ENCODE data around the gene CCP110. TPM values are rescaled to one million over a fixed set of nuclear protein-coding genes. Genes with fewer than 3 reads are reported as not detected.
A peak's percentile ranks its signal among the peaks of the same experiment; 100 is the strongest.

The CCP110 gene
- total RNA-seq, 1 donor from 2014 or later = 6.6 TPM

- Histone ChIP-seq H3K27me3 (ENCODE audit: control insufficient read depth, insufficient read depth, low read length) (no peaks in the 10 kb centered on the region), H3K4me3 (ENCODE audit: low read depth, low read length) (peak overlapping the region; percentile 99), H3K36me3 (ENCODE audit: control insufficient read depth, insufficient read depth, low read length) (no peaks in the 10 kb centered on the region)
- TF ChIP-seq CTCF (IDR thresholded peaks at IDR 0.05; ENCODE audit: insufficient read depth, low read length, poor library complexity, severe bottlenecking) = no peak
- no peak for DNase-seq (ENCODE audit: low read depth)
Measured at GRCh38 chr16:19524616-19525384, 1.1 kb downstream of the CCP110 start.

- TF ChIP-seq CTCF (IDR thresholded peaks at IDR 0.05; ENCODE audit: insufficient read depth, low read length, poor library complexity, severe bottlenecking) = no peak
Measured at GRCh38 chr16:19525385-19525723, 1.6 kb downstream of the CCP110 start.

GRCh38 chr16:19527161-19527560 lies 3.4 kb downstream of the CCP110 start:
- Histone ChIP-seq H3K27me3 (ENCODE audit: control insufficient read depth, insufficient read depth, low read length) (no peaks in the 10 kb centered on the region), H3K36me3 (ENCODE audit: control insufficient read depth, insufficient read depth, low read length) (no peaks in the 10 kb centered on the region), H3K4me3 (ENCODE audit: low read depth, low read length) (no peak overlapping the region)
- DNase-seq (ENCODE audit: low read depth) = no peak
- TF ChIP-seq CTCF (IDR thresholded peaks at IDR 0.05; ENCODE audit: insufficient read depth, low read length, poor library complexity, severe bottlenecking) = no peak

More at GRCh38 chr16:19525385-19525723, 1.6 kb downstream of the CCP110 start:
- DNase-seq (ENCODE audit: low read depth) = no peak
- H3K27me3 ChIP-seq (ENCODE audit: control insufficient read depth, insufficient read depth, low read length) = no peaks in the 10 kb centered on the region
- H3K4me3 ChIP-seq (ENCODE audit: low read depth, low read length) = peak overlapping the region; percentile 99
- no peaks in the 10 kb centered on the region for H3K36me3 ChIP-seq (ENCODE audit: control insufficient read depth, insufficient read depth, low read length)

GRCh38 chr16:19528666-19529065 lies 4.9 kb downstream of the CCP110 start:
- H3K27me3 ChIP-seq (ENCODE audit: control insufficient read depth, insufficient read depth, low read length) = no peaks in the 10 kb centered on the region
- DNase-seq (ENCODE audit: low read depth) = no peak
- no peak for TF ChIP-seq CTCF (IDR thresholded peaks at IDR 0.05; ENCODE audit: insufficient read depth, low read length, poor library complexity, severe bottlenecking)
- H3K36me3 ChIP-seq (ENCODE audit: control insufficient read depth, insufficient read depth, low read length) = no peaks in the 10 kb centered on the region
- no peak overlapping the region for H3K4me3 ChIP-seq (ENCODE audit: low read depth, low read length)

- no peak for DNase-seq (ENCODE audit: low read depth)
- no peaks in the 10 kb centered on the region for H3K36me3 ChIP-seq (ENCODE audit: control insufficient read depth, insufficient read depth, low read length)
- TF ChIP-seq CTCF (IDR thresholded peaks at IDR 0.05; ENCODE audit: insufficient read depth, low read length, poor library complexity, severe bottlenecking) = no peak
- no peaks in the 10 kb centered on the region for H3K27me3 ChIP-seq (ENCODE audit: control insufficient read depth, insufficient read depth, low read length)
- no peak overlapping the region for H3K4me3 ChIP-seq (ENCODE audit: low read depth, low read length)
Measured at GRCh38 chr16:19532601-19533000, 8.9 kb downstream of the CCP110 start.
